ENCODE measurements around the gene GORASP1.
"Not testable (repeated sequence)": the region's sequence is repeated elsewhere in the genome, so short reads cannot be mapped to it uniquely, and the experiment has no call there.

Gene GORASP1

GRCh38 chr3:39061228-39061627 is 46.2 kb downstream of the GORASP1 start:
- DNase-seq = not testable (repeated sequence)

- DNase-seq = no peak
These were observed 51.3 kb downstream of the GORASP1 start for GRCh38 chr3:39056151-39056550.

- no peak for DNase-seq
These were observed 53.7 kb downstream of the GORASP1 start for GRCh38 chr3:39053696-39054095.

- no peak for DNase-seq
These were observed 54.8 kb downstream of the GORASP1 start for GRCh38 chr3:39052583-39052982.

GRCh38 chr3:39051649-39052561 is 55.5 kb downstream of the GORASP1 start, which contains the start of the genes SCN11A and WDR48:
TSS of gene SCN11A (minus strand) at chr3:39051944. CDS start at chr3:38950362, 101,582 bp downstream.
TSS of gene WDR48 (plus strand) at chr3:39052016. CDS start at chr3:39052026, 10 bp downstream.
- DNase-seq = peak; percentile 39

- no peak for DNase-seq
These were observed 57.4 kb downstream of the GORASP1 start for GRCh38 chr3:39050029-39050428.
